AG10803 (cell line): Measurements from ENCODE around the gene RANBP3L.
A peak's percentile ranks its signal among the peaks of the same experiment; 100 is the strongest.
"Not testable (repeated sequence)": the region's sequence is repeated elsewhere in the genome, so short reads cannot be mapped to it uniquely, and the experiment has no call there.

ENCODE experiments used
- DNase-seq: peaks from one replicate; pipeline ENCODE4 v3.0.0; 2010; ENCODE audit warnings: low read depth
- H3K4me3 ChIP-seq: 2 replicates; pipeline ENCODE4 v1.5.1; 2011; ENCODE audit warnings: mild to moderate bottlenecking, low read length, control low read depth
- TF ChIP-seq, protein P1 (sequence below): conservative IDR thresholded peaks from 2 replicates; pipeline ENCODE4 v1.5.1; 2011; ENCODE audit warnings: mild to moderate bottlenecking, low read length, control low read depth, inconsistent platforms

Gene RANBP3L

GRCh38 chr5:36205329-36205728, 96.4 kb downstream of the RANBP3L start:
- TF ChIP-seq, protein P1, sequence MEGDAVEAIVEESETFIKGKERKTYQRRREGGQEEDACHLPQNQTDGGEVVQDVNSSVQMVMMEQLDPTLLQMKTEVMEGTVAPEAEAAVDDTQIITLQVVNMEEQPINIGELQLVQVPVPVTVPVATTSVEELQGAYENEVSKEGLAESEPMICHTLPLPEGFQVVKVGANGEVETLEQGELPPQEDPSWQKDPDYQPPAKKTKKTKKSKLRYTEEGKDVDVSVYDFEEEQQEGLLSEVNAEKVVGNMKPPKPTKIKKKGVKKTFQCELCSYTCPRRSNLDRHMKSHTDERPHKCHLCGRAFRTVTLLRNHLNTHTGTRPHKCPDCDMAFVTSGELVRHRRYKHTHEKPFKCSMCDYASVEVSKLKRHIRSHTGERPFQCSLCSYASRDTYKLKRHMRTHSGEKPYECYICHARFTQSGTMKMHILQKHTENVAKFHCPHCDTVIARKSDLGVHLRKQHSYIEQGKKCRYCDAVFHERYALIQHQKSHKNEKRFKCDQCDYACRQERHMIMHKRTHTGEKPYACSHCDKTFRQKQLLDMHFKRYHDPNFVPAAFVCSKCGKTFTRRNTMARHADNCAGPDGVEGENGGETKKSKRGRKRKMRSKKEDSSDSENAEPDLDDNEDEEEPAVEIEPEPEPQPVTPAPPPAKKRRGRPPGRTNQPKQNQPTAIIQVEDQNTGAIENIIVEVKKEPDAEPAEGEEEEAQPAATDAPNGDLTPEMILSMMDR = no peak
- no peak overlapping the region for H3K4me3 ChIP-seq
- no peak for DNase-seq

GRCh38 chr5:36202521-36202961, 99.2 kb downstream of the RANBP3L start:
- TF ChIP-seq, protein P1 = no peak
- DNase-seq = peak; percentile 40

GRCh38 chr5:36200513-36200912, 101.2 kb downstream of the RANBP3L start:
- no peak for DNase-seq
- TF ChIP-seq, protein P1 = no peak
- H3K4me3 ChIP-seq = no peak overlapping the region

More at GRCh38 chr5:36202521-36202961, 99.2 kb downstream of the RANBP3L start:
- H3K4me3 ChIP-seq = no peak overlapping the region

DNA sequence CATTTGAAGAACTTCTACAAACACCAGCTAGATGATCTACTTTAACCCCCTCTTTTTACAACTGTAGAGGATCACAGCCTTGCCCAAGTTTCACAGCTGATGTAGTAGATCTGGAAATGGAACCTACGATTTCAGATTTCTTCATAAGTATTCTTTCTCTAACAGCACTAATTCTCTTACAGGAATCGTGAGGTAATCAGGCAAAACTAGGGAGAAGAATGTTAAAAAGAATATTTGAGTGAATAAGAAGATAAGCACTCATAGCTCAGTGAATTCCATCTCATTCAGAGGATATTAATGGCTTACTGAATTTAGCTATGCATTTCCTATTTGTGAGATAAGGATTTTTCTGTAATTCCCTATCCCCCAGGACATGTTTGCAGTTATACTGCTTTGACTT, 102.1 kb downstream of the RANBP3L start:
- DNase-seq = peak; percentile 35
- TF ChIP-seq, protein P1 = no peak
- H3K4me3 ChIP-seq = no peak overlapping the region

DNA sequence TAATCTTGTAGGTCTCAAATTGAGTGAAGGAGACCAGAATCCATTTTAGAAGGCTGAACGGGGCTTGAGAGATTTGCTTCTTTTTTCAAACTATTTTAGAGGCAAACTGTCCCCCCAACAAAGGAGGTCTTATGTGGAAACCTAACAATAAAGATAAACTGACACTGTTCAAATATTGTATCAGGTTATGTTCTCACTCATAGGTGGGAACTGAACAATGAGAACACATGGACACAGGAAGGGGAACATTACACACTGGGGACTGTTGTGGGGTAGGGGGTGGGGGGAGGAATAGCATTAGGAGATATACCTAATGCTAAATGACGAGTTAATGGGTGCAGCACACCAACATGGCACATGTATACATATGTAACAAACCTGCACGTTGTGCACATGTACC, 102.9 kb downstream of the RANBP3L start:
- not testable (repeated sequence) for DNase-seq, H3K4me3 ChIP-seq
